Measurements from ENCODE around the gene FAM222B. TPM values are rescaled to one million over a fixed set of nuclear protein-coding genes. Genes with fewer than 3 reads are reported as not detected.
A peak's percentile ranks its signal among the peaks of the same experiment; 100 is the strongest.

Gene FAM222B
- total and polyA plus RNA-seq, 9 of the 15 experiments (the other 6 are each of a cell fraction or from before 2014, with no cell fraction given): 4.0 to 34.6 (median 7.5) TPM

DNA sequence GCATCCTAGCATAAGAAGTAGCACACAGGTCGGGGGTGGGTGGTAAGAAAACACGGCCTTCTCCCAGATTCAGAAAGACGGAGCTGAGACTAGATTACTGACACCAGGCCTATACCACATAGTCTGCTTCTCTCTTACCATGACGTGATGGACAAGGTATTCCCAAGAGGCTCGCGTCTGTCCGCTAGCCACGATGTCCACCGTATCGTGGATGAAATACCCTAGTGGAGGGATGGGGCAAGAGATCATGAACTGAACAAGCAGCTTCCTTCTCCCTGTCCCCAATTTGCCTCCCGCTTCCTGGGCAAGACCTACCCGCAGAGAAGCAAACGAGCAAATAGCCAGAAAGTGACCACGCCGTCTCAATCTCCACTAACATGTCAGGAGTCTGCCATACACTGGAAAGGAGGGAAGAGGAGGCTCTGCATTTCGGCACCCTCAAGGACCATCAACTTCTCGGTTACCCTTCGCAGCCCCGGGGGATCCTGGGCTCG is 117.4 kb downstream of the FAM222B start (continued):
- no peak for TF ChIP-seq NCOR1 (IDR thresholded peaks at IDR 0.05)
- TF ChIP-seq POLR2G (IDR thresholded peaks at IDR 0.05; ENCODE audit: low read depth, low read length): no peak
- TF ChIP-seq NR1H2 (CRISPR knock-in tag; IDR thresholded peaks at IDR 0.05): no peak
- peak; percentile 32; the same call in 1 of the 2 replicates for TF ChIP-seq ZNF436 (CRISPR knock-in tag; IDR thresholded peaks at IDR 0.05)
- no peak for TF ChIP-seq CBX2 (IDR thresholded peaks at IDR 0.05; ENCODE audit: insufficient read depth, low read length, poor library complexity, severe bottlenecking)
- TF ChIP-seq, protein P1, sequence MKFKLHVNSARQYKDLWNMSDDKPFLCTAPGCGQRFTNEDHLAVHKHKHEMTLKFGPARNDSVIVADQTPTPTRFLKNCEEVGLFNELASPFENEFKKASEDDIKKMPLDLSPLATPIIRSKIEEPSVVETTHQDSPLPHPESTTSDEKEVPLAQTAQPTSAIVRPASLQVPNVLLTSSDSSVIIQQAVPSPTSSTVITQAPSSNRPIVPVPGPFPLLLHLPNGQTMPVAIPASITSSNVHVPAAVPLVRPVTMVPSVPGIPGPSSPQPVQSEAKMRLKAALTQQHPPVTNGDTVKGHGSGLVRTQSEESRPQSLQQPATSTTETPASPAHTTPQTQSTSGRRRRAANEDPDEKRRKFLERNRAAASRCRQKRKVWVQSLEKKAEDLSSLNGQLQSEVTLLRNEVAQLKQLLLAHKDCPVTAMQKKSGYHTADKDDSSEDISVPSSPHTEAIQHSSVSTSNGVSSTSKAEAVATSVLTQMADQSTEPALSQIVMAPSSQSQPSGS (CRISPR knock-in tag; IDR thresholded peaks at IDR 0.05): no peak
- 0 out of 2 replicates have a peak, but pooled peaks have one; percentile 19 for TF ChIP-seq TCF7 (IDR thresholded peaks at IDR 0.05; ENCODE audit: borderline replicate concordance)
- TF ChIP-seq ETV1 (tag; conservative IDR thresholded peaks at IDR 0.05; ENCODE audit: low read depth): no peak; the same call in 1 of the 2 replicates
- TF ChIP-seq, protein P2, sequence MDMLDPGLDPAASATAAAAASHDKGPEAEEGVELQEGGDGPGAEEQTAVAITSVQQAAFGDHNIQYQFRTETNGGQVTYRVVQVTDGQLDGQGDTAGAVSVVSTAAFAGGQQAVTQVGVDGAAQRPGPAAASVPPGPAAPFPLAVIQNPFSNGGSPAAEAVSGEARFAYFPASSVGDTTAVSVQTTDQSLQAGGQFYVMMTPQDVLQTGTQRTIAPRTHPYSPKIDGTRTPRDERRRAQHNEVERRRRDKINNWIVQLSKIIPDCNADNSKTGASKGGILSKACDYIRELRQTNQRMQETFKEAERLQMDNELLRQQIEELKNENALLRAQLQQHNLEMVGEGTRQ (CRISPR knock-in tag; IDR thresholded peaks at IDR 0.05): no peak
- TF ChIP-seq, protein P3, sequence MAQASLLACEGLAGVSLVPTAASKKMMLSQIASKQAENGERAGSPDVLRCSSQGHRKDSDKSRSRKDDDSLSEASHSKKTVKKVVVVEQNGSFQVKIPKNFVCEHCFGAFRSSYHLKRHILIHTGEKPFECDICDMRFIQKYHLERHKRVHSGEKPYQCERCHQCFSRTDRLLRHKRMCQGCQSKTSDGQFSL (CRISPR knock-in tag; IDR thresholded peaks at IDR 0.05): no peak
- TF ChIP-seq, protein P3 (tag; IDR thresholded peaks at IDR 0.05): no peak
- TF ChIP-seq E2F3 (CRISPR knock-in tag; IDR thresholded peaks at IDR 0.05): no peak
- TF ChIP-seq ZNF79 (CRISPR knock-in tag; IDR thresholded peaks at IDR 0.05; ENCODE audit: low read depth): no peak
- TF ChIP-seq HNRNPK (IDR thresholded peaks at IDR 0.05; ENCODE audit: low read depth, low read length, poor library complexity, severe bottlenecking): no peak
- peak; percentile 71; the same call in 1 of the 2 replicates for TF ChIP-seq ZNF830 (CRISPR knock-in tag; IDR thresholded peaks at IDR 0.05)
- TF ChIP-seq ZSCAN29 (IDR thresholded peaks at IDR 0.05): peak; percentile 50; the same call in 1 of the 2 replicates
- TF ChIP-seq MTA3 (IDR thresholded peaks at IDR 0.05; ENCODE audit: borderline replicate concordance): no peak
- TF ChIP-seq, protein P4, sequence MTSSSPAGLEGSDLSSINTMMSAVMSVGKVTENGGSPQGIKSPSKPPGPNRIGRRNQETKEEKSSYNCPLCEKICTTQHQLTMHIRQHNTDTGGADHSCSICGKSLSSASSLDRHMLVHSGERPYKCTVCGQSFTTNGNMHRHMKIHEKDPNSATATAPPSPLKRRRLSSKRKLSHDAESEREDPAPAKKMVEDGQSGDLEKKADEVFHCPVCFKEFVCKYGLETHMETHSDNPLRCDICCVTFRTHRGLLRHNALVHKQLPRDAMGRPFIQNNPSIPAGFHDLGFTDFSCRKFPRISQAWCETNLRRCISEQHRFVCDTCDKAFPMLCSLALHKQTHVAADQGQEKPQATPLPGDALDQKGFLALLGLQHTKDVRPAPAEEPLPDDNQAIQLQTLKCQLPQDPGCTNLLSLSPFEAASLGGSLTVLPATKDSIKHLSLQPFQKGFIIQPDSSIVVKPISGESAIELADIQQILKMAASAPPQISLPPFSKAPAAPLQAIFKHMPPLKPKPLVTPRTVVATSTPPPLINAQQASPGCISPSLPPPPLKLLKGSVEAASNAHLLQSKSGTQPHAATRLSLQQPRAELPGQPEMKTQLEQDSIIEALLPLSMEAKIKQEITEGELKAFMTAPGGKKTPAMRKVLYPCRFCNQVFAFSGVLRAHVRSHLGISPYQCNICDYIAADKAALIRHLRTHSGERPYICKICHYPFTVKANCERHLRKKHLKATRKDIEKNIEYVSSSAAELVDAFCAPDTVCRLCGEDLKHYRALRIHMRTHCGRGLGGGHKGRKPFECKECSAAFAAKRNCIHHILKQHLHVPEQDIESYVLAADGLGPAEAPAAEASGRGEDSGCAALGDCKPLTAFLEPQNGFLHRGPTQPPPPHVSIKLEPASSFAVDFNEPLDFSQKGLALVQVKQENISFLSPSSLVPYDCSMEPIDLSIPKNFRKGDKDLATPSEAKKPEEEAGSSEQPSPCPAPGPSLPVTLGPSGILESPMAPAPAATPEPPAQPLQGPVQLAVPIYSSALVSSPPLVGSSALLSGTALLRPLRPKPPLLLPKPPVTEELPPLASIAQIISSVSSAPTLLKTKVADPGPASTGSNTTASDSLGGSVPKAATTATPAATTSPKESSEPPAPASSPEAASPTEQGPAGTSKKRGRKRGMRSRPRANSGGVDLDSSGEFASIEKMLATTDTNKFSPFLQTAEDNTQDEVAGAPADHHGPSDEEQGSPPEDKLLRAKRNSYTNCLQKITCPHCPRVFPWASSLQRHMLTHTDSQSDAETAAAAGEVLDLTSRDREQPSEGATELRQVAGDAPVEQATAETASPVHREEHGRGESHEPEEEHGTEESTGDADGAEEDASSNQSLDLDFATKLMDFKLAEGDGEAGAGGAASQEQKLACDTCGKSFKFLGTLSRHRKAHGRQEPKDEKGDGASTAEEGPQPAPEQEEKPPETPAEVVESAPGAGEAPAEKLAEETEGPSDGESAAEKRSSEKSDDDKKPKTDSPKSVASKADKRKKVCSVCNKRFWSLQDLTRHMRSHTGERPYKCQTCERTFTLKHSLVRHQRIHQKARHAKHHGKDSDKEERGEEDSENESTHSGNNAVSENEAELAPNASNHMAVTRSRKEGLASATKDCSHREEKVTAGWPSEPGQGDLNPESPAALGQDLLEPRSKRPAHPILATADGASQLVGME (CRISPR knock-in tag; IDR thresholded peaks at IDR 0.05): no peak
- TF ChIP-seq ZEB2 (IDR thresholded peaks at IDR 0.05): no peak; the same call in 1 of the 2 replicates
- TF ChIP-seq FOXK1 (CRISPR knock-in tag; IDR thresholded peaks at IDR 0.05; ENCODE audit: borderline replicate concordance): peak; percentile 67; the same call in 1 of the 2 replicates
- no peak for TF ChIP-seq DDX20 (tag; IDR thresholded peaks at IDR 0.05; ENCODE audit: low read depth)

All from K562 (cell line).